Activated B cell treated with CpG ODN at 0.5 μM for 24 hours (primary cell): ENCODE results near the gene ITGB8. TPM values are rescaled to one million over a fixed set of nuclear protein-coding genes. Genes with fewer than 3 reads are reported as not detected.

Experiments
- ATAC-seq: fragments of 200-7000 bp; cut with Tn5 transposase; one replicate; pipeline ENCODE4 v1.10.0; 2021; ENCODE audit warnings: low read depth, mild to moderate bottlenecking, moderate library complexity
- CTCF ChIA-PET: fragments of 350-600 bp; sonication (Branson Sonifier 250); formaldehyde crosslinking; loops from one replicate; lab custom pipeline; 2021; ENCODE audit warnings: antibody characterized with exemption; lab: Charles Lee
- POLR2A ChIA-PET: fragments of 350-600 bp; sonication (Branson Sonifier 250); formaldehyde crosslinking; loops from one replicate; lab custom pipeline; 2021; ENCODE audit warnings: antibody characterized with exemption; lab: Charles Lee
- DNase-seq: peaks from one replicate; pipeline ENCODE4 v3.0.0; 2022
- H3K27ac Mint-ChIP-seq: one replicate; pipeline ENCODE4 v1.8.0; 2020; ENCODE audit warnings: mixed read lengths
- H3K27me3 Mint-ChIP-seq: one replicate; pipeline ENCODE4 v1.8.0; 2021; ENCODE audit warnings: mixed read lengths
- H3K36me3 Mint-ChIP-seq: one replicate; pipeline ENCODE4 v1.8.0; 2021; ENCODE audit warnings: low read depth, mixed read lengths
- H3K4me1 Mint-ChIP-seq: one replicate; pipeline ENCODE4 v1.8.0; 2021; ENCODE audit warnings: mixed read lengths
- H3K4me3 Mint-ChIP-seq: one replicate; pipeline ENCODE4 v1.8.0; 2020; ENCODE audit warnings: mild to moderate bottlenecking, mixed read lengths
- H3K9me3 Mint-ChIP-seq: one replicate; pipeline ENCODE4 v1.8.0; 2020; ENCODE audit warnings: mixed read lengths
- intact Hi-C: fragments of 100-400 bp; cut with micrococcal nuclease; formaldehyde crosslinking; loops from one replicate; pipeline ENCODE4 v1.15.1; 2024
- total RNA-seq: library from RNA; stranded (reverse); gene quantifications from 2 replicates; pipeline ENCODE4 v1.2.3, GENCODE V29; 2022
- TF ChIP-seq, protein P1 (sequence below): fragments of 200-600 bp; IDR thresholded peaks from one replicate; pipeline ENCODE4 v1.8.0; 2022; ENCODE audit warnings: antibody characterized with exemption, mild to moderate bottlenecking

Gene ITGB8
- total RNA-seq, 1 donor from 2014 or later, result 0.75 TPM

DNA sequence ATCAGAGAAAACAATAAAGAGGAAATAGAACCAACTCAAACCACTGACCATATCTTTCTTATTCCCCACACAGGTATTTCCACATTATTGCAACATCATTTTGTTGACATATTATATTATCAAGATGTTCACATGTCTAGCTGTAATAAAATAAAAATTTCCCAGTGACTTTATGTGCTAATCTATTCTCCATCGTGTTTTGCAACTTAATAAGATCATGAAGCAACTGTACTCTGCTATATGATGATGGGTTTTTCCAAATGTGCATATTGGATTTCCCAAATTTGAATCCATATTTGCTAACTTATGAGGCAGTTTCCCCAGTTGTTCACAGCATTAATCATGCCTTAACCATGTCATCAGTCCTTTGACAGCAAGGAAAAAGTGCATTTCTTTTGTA, 127.8 kb downstream of the ITGB8 start:
- POLR2A ChIA-PET, result no interaction called here
- H3K9me3 Mint-ChIP-seq, result no peaks in the 10 kb centered on the region
- peaks cover under 1% of the 10 kb centered on the region for H3K27me3 Mint-ChIP-seq
- no peaks in the 10 kb centered on the region for H3K36me3 Mint-ChIP-seq
- no peak overlapping the region for H3K4me3 Mint-ChIP-seq
- DNase-seq (no peak), ATAC-seq (no peak)
- CTCF ChIA-PET, result no interaction called here
- intact Hi-C loops, result no loop called here
- H3K4me1 Mint-ChIP-seq, result no peaks in the 10 kb centered on the region
- H3K27ac Mint-ChIP-seq, result no peak overlapping the region
- TF ChIP-seq, protein P1, sequence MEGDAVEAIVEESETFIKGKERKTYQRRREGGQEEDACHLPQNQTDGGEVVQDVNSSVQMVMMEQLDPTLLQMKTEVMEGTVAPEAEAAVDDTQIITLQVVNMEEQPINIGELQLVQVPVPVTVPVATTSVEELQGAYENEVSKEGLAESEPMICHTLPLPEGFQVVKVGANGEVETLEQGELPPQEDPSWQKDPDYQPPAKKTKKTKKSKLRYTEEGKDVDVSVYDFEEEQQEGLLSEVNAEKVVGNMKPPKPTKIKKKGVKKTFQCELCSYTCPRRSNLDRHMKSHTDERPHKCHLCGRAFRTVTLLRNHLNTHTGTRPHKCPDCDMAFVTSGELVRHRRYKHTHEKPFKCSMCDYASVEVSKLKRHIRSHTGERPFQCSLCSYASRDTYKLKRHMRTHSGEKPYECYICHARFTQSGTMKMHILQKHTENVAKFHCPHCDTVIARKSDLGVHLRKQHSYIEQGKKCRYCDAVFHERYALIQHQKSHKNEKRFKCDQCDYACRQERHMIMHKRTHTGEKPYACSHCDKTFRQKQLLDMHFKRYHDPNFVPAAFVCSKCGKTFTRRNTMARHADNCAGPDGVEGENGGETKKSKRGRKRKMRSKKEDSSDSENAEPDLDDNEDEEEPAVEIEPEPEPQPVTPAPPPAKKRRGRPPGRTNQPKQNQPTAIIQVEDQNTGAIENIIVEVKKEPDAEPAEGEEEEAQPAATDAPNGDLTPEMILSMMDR, result no peak

GRCh38 chr7:20459419-20459818, 128.7 kb downstream of the ITGB8 start:
- TF ChIP-seq, protein P1, result no peak
- Mint-ChIP-seq H3K36me3 (no peaks in the 10 kb centered on the region), H3K4me3 (no peak overlapping the region), H3K27ac (no peak overlapping the region), H3K4me1 (no peaks in the 10 kb centered on the region), H3K9me3 (peaks cover 2% of the 10 kb centered on the region), H3K27me3 (no peaks in the 10 kb centered on the region)
- intact Hi-C loops, result no loop called here
- DNase-seq (no peak), ATAC-seq (no peak)
- POLR2A ChIA-PET, result no interaction called here
- CTCF ChIA-PET, result no interaction called here

DNA sequence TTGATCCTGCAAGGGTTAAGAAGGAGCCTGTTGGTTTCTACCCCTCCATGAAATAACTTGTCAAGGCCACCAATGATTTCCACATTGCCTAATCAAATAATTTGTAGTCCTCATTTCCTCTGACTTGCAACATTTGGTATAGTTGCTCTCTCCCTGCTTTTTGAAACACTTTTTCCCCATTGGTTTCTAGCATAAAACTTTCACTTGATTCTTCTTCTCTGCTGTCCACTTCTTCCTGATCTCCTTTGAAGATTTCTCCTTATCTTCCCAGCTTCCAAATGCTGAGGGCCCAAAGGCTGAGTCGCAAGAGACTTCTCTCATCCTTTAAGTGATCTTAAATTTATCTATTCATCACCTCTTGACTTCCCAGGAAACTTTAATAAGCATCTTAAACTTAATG, 134.2 kb downstream of the ITGB8 start:
- CTCF ChIA-PET, result no interaction called here
- ATAC-seq, result no peak
- no peaks in the 10 kb centered on the region for H3K4me1 Mint-ChIP-seq
- no peak overlapping the region for H3K4me3 Mint-ChIP-seq
- TF ChIP-seq, protein P1, result no peak
- DNase-seq, result no peak
- POLR2A ChIA-PET, result no interaction called here
- no peak overlapping the region for H3K27ac Mint-ChIP-seq
- intact Hi-C loops, result no loop called here
- H3K36me3 Mint-ChIP-seq, result no peaks in the 10 kb centered on the region
- H3K27me3 Mint-ChIP-seq, result no peaks in the 10 kb centered on the region
- peaks cover 2% of the 10 kb centered on the region for H3K9me3 Mint-ChIP-seq

Other genes with a start within 250 kb of the ITGB8 start
- gene MACC1, start 113.5 kb upstream of the ITGB8 start, total RNA-seq, result 13.9 and 20.3 TPM in 2 replicates